ENCODE results near the gene GSC. TPM values are rescaled to one million over a fixed set of nuclear protein-coding genes. Genes with fewer than 3 reads are reported as not detected.

GSC gene
- polyA plus RNA-seq, 1 donor (not counting 4 experiments of a cell fraction or from before 2014, with no cell fraction given): not detected

- Histone ChIP-seq H3K27me3 (ENCODE audit: control insufficient read depth, extremely low read depth, insufficient read depth, low read length) (peaks cover 82% of the 10 kb centered on the region), H3K9me3 (ENCODE audit: control insufficient read depth, low read depth, low read length) (peaks cover 7% of the 10 kb centered on the region), H3K9ac (ENCODE audit: control insufficient read depth, extremely low read depth, insufficient read depth, low read length) (no peak overlapping the region), H3K9me1 (ENCODE audit: control insufficient read depth, extremely low read depth, insufficient read depth, low read length) (no peaks in the 10 kb centered on the region), H3K27ac (ENCODE audit: control insufficient read depth, insufficient read depth, low read length) (no peak overlapping the region), H3K4me2 (ENCODE audit: control insufficient read depth, extremely low read depth, insufficient read depth, low read depth, low read length) (no peak overlapping the region), H4K20me1 (ENCODE audit: control insufficient read depth, extremely low read depth, insufficient read depth, low read length) (no peaks in the 10 kb centered on the region), H3K36me3 (ENCODE audit: control insufficient read depth in 2 of 2, extremely low read depth in 1 of 2, insufficient read depth in 2 of 2, low read length in 2 of 2) (no peaks in the 10 kb centered on the region), H3K4me3 (ENCODE audit: control insufficient read depth in 2 of 3, extremely low read depth in 1 of 3, insufficient read depth in 2 of 3, low read depth in 1 of 3, low read length in 3 of 3) (no peak overlapping the region), H3K79me2 (ENCODE audit: control insufficient read depth, insufficient read depth, low read length) (no peaks in the 10 kb centered on the region), H2AFZ (ENCODE audit: control insufficient read depth, low read length) (no peak overlapping the region), H3K4me1 (ENCODE audit: control insufficient read depth, extremely low read depth, insufficient read depth, low read length) (peaks cover 7% of the 10 kb centered on the region)
- no peak for FAIRE-seq
- TF ChIP-seq CTCF (optimal IDR thresholded peaks at IDR 0.05 in 1 of 3, IDR thresholded peaks at IDR 0.05 in 1 of 3, conservative IDR thresholded peaks at IDR 0.05 in 1 of 3; ENCODE audit: extremely low read depth in 1 of 3, insufficient read depth in 2 of 3, low read length in 3 of 3) (no peak), EZH2 (IDR thresholded peaks at IDR 0.05; ENCODE audit: low read length) (no peak)
- dilution Hi-C loops (cut with MboI; ENCODE audit: extremely low pct_ligation_motif_present, low sequenced_read_pairs): no loop called here
- no peak for DNase-seq (ENCODE audit: low read depth, low spot score)
These were observed 2.6 kb upstream of the GSC start for GRCh38 chr14:94772548-94772947.

- FAIRE-seq (no peak), DNase-seq (ENCODE audit: low read depth, low spot score) (no peak)
- Histone ChIP-seq H3K9me1 (ENCODE audit: control insufficient read depth, extremely low read depth, insufficient read depth, low read length) (no peaks in the 10 kb centered on the region), H3K4me2 (ENCODE audit: control insufficient read depth, extremely low read depth, insufficient read depth, low read depth, low read length) (no peak overlapping the region), H3K27ac (ENCODE audit: control insufficient read depth, insufficient read depth, low read length) (no peak overlapping the region), H3K4me3 (ENCODE audit: control insufficient read depth in 2 of 3, extremely low read depth in 1 of 3, insufficient read depth in 2 of 3, low read depth in 1 of 3, low read length in 3 of 3) (no peak overlapping the region), H3K27me3 (ENCODE audit: control insufficient read depth, extremely low read depth, insufficient read depth, low read length) (peaks cover 87% of the 10 kb centered on the region), H3K79me2 (ENCODE audit: control insufficient read depth, insufficient read depth, low read length) (no peaks in the 10 kb centered on the region), H3K4me1 (ENCODE audit: control insufficient read depth, extremely low read depth, insufficient read depth, low read length) (peaks cover 7% of the 10 kb centered on the region), H2AFZ (ENCODE audit: control insufficient read depth, low read length) (no peak overlapping the region), H3K9ac (ENCODE audit: control insufficient read depth, extremely low read depth, insufficient read depth, low read length) (no peak overlapping the region), H4K20me1 (ENCODE audit: control insufficient read depth, extremely low read depth, insufficient read depth, low read length) (no peaks in the 10 kb centered on the region), H3K36me3 (ENCODE audit: control insufficient read depth in 2 of 2, extremely low read depth in 1 of 2, insufficient read depth in 2 of 2, low read length in 2 of 2) (no peaks in the 10 kb centered on the region), H3K9me3 (ENCODE audit: control insufficient read depth, low read depth, low read length) (peaks cover 7% of the 10 kb centered on the region)
- no peak for TF ChIP-seq CTCF (optimal IDR thresholded peaks at IDR 0.05 in 1 of 3, IDR thresholded peaks at IDR 0.05 in 1 of 3, conservative IDR thresholded peaks at IDR 0.05 in 1 of 3; ENCODE audit: extremely low read depth in 1 of 3, insufficient read depth in 2 of 3, low read length in 3 of 3)
- TF ChIP-seq EZH2 (IDR thresholded peaks at IDR 0.05; ENCODE audit: low read length): no peak
- dilution Hi-C loops (cut with MboI; ENCODE audit: extremely low pct_ligation_motif_present, low sequenced_read_pairs): no loop called here
These were observed 2.1 kb upstream of the GSC start for GRCh38 chr14:94771906-94772490.

Measured in keratinocyte (primary cell).